Epithelial cell of alveolus of lung (primary cell): ENCODE data around the gene MVP. TPM values are rescaled to one million over a fixed set of nuclear protein-coding genes. Genes with fewer than 3 reads are reported as not detected.

Experiments used
- total RNA-seq: library from RNA; depleted of rRNA; stranded (reverse); fragments of >200 nt; gene quantifications from 2 replicates; pipeline ENCODE4 v1.2.1, GENCODE V29; 2015

Gene MVP
- 290 and 371 TPM in 2 replicates for total RNA-seq

GRCh38 chr16:29820271-29820701 is at the start of gene MVP:
MVP (plus strand) TSS chr16:29820462; CDS start chr16:29830550, 10,088 bp downstream.

DNA sequence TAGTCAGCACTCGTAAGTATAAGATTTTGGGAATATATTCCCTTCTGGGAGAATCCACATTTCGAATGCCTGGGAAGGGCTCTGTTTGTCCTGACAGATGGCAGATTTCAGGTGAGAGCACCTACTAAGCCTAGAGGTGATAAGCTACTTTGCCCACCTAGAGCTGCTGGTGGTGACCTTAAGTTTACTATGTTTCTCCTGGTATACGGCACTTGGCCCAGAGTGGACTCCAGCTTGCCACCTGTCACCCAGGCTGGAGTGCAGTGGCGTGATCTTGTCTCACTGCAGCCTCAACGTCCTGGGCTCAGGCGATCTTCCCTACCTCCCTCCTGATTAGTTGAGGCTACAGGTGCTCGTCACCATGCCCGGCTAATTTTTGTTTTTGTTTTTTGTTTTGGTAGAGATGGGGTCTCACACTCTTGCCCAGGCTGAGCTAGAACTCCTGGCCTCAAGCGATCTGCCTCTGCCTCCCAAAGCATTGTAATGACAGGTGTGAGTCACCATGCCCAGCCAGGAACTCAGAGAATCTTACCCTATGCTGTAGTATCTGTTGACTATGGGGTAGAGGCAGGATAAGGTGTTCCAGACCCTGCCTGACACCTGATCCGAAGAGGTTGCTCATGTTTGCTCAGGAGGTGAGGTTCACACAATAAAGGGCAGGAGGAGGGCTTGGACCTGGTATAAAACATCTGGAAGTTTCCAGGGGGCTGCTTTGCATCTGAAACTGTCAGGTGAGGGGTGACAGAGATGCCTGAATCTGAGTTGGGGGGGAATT is 42.5 kb upstream of the MVP start, which contains the start of gene ZG16:
TSS of gene ZG16 (plus strand) at position 681 of the 775 bp plus-strand sequence. CDS start 1,011 bp downstream, outside the sequence.

GRCh38 chr16:29790183-29790948 is 29.9 kb upstream of the MVP start, which contains the start of gene KIF22:
KIF22 (plus strand) TSS chr16:29790751; CDS start chr16:29790760, 9 bp downstream.

DNA sequence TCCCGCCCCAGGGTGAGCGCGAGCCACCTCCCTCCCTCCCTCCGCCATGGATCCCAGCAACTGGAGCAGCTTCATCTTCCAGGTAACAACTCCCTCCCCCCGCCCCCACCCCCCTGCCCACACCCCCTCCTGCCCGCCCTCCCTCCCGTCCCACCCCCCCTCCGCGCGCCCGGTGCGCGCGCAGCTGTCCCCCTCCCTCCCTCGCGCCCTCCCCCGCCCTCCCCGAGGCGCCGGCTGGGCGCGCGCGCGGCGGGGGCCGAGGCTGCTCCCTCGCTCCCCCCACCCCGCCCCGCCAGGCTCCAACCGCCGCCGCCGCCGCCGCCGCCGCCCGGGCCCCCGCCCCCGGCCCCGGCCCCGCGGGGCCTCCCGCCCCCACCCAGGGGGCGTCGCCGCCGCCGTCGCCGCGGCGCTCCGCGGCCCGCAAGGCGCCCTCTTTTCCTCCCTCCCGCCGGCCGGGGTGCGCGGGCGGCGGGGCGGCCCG is 14.1 kb upstream of the MVP start, which contains the start of gene MAZ:
TSS of gene MAZ (plus strand) at position 431 of the 481 bp plus-strand sequence. CDS start 173 bp downstream, outside the sequence.

DNA sequence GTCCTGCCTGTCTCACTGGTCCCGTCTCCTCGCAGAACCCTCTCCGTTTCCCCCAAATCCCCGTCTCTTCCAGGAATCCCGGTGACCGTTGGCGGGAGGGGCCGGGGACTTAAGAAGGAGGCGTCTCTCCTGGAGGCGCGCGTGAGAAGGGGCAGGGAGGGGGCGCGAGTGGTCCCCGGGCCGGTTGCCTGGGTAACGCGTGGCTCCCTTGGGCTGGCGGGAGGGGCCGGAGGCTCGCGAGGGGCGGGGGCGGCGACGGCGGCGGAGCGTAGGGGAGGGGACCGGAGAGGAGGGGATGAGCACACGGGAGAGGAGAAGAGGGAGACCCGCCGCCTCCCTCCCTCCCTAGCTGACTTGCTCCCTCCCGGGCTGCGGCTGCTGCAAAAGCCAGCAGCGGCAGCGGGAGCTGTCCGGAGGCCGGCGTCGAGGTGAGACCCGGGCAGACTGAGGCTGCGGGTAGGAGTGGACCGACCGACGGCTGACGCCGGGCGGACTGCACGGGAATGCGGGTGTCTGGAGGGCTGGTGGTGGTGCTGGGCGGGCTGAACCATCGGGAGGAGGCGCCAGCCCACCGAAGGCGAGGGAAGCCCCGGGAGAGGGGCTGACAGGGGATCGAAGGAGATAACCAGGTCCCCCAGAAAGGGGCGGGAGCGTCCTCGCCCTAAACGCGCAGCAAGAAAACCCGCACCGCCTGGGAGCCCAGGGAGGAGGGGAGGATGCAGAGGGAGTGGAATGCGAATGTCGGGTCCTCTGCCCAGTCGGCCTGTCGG is 8.2 kb upstream of the MVP start, which contains the start of gene PRRT2:
TSS of gene PRRT2 (plus strand) at position 298 of the 770 bp plus-strand sequence. CDS start 862 bp downstream, outside the sequence.

GRCh38 chr16:29815793-29816693 is 4.2 kb upstream of the MVP start, which contains the start of gene PAGR1:
PAGR1 (plus strand) TSS chr16:29816152; CDS start chr16:29816526, 374 bp downstream.

GRCh38 chr16:29862884-29863668 is 42.8 kb downstream of the MVP start, which contains the start of gene CDIPT:
CDIPT (minus strand) TSS chr16:29863226; CDS start chr16:29862857, 369 bp downstream.

Other genes with a start within 250 kb of the MVP start
- not detected in 2 replicates for gene SPN, start 157.2 kb upstream of the MVP start, total RNA-seq
- gene QPRT, start 141.3 kb upstream of the MVP start, total RNA-seq: 109 and 175 TPM in 2 replicates
- gene C16orf54, start 74.5 kb upstream of the MVP start, total RNA-seq: not detected in 2 replicates
- not detected in 2 replicates for gene ZG16, start 42.2 kb upstream of the MVP start, total RNA-seq
- 36.6 and 60.4 TPM in 2 replicates for gene KIF22, start 29.7 kb upstream of the MVP start, total RNA-seq
- 144 and 189 TPM in 2 replicates for gene MAZ, start 13.9 kb upstream of the MVP start, total RNA-seq
- 2.5 and 26.6 TPM in 2 replicates for gene PRRT2, start 8.3 kb upstream of the MVP start, total RNA-seq
- gene PAGR1, start 4.3 kb upstream of the MVP start, total RNA-seq: 38.3 and 49.5 TPM in 2 replicates
- gene CDIPT, start 42.8 kb downstream of the MVP start, total RNA-seq: 89.0 and 173 TPM in 2 replicates
- 18.2 and 39.8 TPM in 2 replicates for gene SEZ6L2, start 79.1 kb downstream of the MVP start, total RNA-seq
- gene ASPHD1, start 80.0 kb downstream of the MVP start, total RNA-seq: 6.5 and 9.8 TPM in 2 replicates
- 8.3 and 16.5 TPM in 2 replicates for gene KCTD13, start 105.8 kb downstream of the MVP start, total RNA-seq
- gene TMEM219, start 141.6 kb downstream of the MVP start, total RNA-seq: 169 and 182 TPM in 2 replicates
- 29.0 and 56.0 TPM in 2 replicates for gene TAOK2, start 153.4 kb downstream of the MVP start, total RNA-seq
- 14.2 and 24.0 TPM in 2 replicates for gene HIRIP3, start 175.2 kb downstream of the MVP start, total RNA-seq
- gene INO80E, start 175.8 kb downstream of the MVP start, total RNA-seq: 52.6 and 194 TPM in 2 replicates
- gene DOC2A, start 190.6 kb downstream of the MVP start, total RNA-seq: 0.52 and 2.7 TPM in 2 replicates
- not detected in 2 replicates for gene C16orf92, start 202.7 kb downstream of the MVP start, total RNA-seq
- gene TLCD3B, start 210.8 kb downstream of the MVP start, total RNA-seq: 0.16 TPM in 1 of 2 replicates, not detected in the other
- 2,073 and 2,863 TPM in 2 replicates for gene ALDOA, start 245.3 kb downstream of the MVP start, total RNA-seq